Sigmoid colon (tissue), 3 donors: ENCODE results near the gene MEGF6.

Source experiments
- CTCF ChIP-seq, 4 experiments: fragments of 450-650 bp in 3 of 4; fragments of 200-600 bp in 1 of 4; IDR thresholded peaks; one replicate each; pipeline ENCODE4 v1.5.1; 2016 to 2019; ENCODE audit warnings: antibody characterized with exemption in 4 of 4, mild to moderate bottlenecking in 3 of 4, moderate library complexity in 2 of 4
- POLR2A ChIP-seq, 2 donors: fragments of 450-650 bp; IDR thresholded peaks; one replicate each; pipeline ENCODE4 v1.6.1; 2016; ENCODE audit warnings: antibody characterized with exemption in 2 of 2, mild to moderate bottlenecking in 2 of 2, moderate library complexity in 2 of 2

- no peak for TF ChIP-seq POLR2A (IDR thresholded peaks at IDR 0.05)
- TF ChIP-seq CTCF (IDR thresholded peaks at IDR 0.05): no peak
Observed at GRCh38 chr1:3515272-3515671, 96.0 kb downstream of the MEGF6 start.
